SKM-1 treated with dmso at 0.1 percent for 144 hours (cell line): Measurements from ENCODE around the gene NPHP4.

Experiments used
- DNase-seq: peaks from one replicate; lab custom pipeline; 2025; ENCODE audit not compliant: unreplicated experiment; lab: John Stamatoyannopoulos, UW

Gene NPHP4

GRCh38 chr1:5951846-5952410, 40.3 kb downstream of the NPHP4 start:
- no peak for DNase-seq

GRCh38 chr1:5950994-5951785, 41.0 kb downstream of the NPHP4 start:
- no peak for DNase-seq

GRCh38 chr1:5950201-5950895, 41.9 kb downstream of the NPHP4 start:
- no peak for DNase-seq

- no peak for DNase-seq
Measured at GRCh38 chr1:5949761-5950100, 42.5 kb downstream of the NPHP4 start.

GRCh38 chr1:5949085-5949760, 43.0 kb downstream of the NPHP4 start:
- DNase-seq, result no peak

GRCh38 chr1:5948681-5949005, 43.6 kb downstream of the NPHP4 start:
- no peak for DNase-seq

- no peak for DNase-seq
Measured at GRCh38 chr1:5947978-5948680, 44.1 kb downstream of the NPHP4 start.

DNA sequence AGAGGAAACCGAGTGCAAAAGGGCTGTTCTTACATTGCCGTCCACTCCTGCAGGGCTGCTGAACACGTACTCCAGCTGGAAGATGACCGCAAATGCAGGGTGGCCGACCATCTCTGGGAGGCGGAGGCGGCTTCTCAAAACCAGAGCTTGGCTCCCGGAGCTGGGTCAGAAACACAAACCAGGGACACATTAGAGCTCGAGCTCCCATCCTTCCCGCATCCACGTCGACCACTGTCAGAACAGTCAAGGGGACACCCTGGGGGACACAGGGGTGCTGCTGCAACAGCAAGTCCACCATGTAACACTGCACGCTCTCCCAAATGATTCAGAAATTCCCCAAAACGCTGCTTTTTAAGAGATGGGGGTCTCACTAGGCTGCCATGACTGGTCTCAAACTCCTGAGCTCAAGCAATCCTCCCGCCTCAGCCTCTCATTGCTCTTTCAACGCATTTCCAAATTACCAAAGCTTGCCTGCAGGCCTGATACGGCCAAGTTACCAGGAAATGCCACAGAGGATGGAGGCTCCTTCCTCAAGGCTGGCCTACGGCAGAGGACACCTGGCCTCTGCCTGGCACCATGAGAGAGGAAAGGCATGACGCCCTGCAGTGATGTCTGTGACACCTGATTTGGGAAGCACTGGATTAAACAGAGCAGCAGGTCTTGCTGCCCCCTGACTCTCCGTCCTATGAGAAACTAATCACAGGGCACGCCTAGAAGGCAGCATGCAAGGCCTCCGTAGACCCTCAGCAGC, 45.0 kb downstream of the NPHP4 start:
- no peak for DNase-seq

- no peak for DNase-seq
Measured at GRCh38 chr1:5945445-5945844, 46.8 kb downstream of the NPHP4 start.

DNA sequence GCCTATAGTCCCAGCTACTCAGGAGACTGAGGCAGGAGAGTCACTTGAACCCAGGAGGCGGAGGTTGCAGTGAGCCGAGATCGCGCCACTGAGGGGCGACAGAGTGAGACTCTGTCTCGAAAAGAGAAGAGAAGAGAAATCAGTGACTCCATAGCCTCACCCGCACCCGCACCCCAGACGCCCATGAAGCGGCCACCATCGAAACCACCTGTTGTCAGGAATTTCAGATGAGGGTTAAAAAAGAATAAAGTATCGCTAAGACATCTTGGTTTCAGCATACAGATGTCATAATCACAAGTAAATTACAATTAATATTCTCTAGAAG, 47.4 kb downstream of the NPHP4 start:
- DNase-seq, result no peak

DNA sequence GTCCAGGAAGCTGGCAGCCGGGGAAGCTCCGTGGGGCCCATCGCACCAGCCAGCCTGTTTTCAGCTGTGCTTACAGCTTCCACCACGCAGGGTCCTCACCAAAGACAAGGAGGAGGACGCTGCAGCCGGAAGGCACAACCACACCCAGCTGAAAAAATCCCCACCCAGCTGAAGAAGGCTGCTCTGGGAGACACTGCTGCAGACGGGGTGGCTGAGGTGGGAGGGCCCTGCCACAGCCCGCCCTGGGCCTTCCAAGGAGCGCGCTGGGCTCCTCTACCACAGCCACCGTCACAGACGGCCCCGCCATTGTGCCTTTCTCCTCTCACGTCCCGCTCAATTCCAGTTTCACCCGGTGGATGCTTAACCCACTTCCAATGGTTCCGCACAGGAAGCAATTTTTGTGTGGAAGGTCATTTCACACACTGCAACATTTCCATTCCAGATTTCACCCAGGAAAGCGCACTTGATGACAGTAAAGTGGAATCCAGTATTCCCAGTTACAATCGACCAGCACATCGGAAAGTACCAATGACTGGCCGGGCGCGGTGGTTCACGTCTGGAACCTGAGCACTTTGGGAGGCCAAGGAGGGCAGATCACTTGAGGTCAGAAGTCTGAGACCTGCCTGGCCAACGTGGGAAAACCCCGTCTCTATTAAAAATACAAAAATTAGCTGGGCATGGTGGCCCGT, 47.9 kb downstream of the NPHP4 start:
- no peak for DNase-seq

- no peak for DNase-seq
Measured at GRCh38 chr1:5943343-5944124, 48.7 kb downstream of the NPHP4 start.

- DNase-seq, result no peak
Measured at GRCh38 chr1:5941671-5942070, 50.6 kb downstream of the NPHP4 start.

DNA sequence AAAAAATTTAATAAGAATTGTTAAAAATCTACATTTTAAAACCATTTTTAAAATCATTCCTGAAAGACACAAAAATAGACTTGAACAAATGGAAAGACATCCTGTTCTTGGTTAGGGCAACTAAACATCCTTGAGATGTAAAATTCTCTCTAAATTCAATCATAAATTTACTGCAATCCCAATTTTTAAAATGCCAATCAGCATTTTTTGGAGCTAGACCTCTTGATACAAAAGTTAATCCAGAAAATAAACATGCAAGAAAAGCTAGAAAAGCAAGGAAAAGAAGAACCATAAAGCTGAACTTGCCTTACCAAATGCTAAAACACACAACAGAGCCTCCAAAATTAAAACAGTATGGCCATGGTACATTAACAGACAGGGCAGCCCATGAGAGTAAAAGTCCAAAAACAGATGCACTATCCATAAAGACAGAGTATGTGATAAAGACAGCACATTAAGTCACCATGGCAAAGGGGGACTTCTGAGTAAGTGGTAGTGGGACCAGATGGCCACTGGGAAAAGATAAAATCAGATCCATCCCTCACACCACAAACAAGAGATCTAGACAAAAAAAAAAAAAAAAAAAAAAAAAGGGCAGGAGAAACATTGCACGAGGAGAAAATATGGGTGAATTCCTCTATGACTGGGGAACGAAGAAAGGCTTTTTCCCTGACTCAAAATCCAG, 51.4 kb downstream of the NPHP4 start:
- no peak for DNase-seq

DNA sequence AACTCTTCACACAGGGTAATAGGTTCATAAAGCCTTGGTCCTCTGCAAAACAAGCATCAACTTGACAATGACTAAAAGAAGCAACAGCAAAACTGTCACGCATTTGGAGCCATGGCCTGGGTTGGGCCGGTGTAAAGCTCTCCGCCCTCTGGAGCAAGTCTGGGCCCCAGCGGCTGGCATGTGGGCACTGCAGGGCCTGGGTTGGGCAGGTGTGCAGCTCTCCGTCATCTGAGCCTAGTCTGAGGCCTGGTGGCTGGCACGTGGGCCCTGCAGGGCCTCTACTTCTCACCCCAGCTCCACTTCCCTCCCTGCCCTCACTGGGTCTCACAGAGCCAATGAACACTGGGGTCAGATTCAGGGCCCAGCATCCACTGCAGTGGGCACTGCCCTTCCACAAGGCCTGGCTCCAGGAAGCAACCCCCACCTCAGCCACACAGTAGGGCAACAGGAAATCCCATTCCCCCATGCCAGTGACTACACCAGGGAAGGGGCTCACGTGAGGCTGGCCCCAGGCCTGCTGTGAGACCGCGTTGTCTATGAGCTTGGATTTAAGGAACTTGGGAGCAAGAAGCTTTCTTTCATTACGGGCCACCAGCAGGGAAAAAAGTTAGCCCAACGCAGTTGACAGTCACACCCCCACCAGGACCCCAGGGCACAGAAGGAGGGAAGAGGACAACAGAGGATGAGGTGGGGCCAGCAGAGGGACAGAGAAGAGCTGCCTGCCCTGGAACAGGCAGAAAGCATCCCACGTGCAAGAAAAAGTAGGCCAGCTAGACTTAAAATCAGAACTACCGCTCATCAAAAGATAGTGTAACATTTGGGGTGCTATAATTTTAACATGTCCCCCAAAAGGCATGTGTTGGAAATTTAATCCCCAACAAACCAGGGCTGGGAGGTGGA, 52.7 kb downstream of the NPHP4 start:
- peak; percentile 64 for DNase-seq

GRCh38 chr1:5938101-5938646, 54.1 kb downstream of the NPHP4 start:
- DNase-seq, result no peak

- DNase-seq, result no peak
Measured at GRCh38 chr1:5937373-5937857, 54.8 kb downstream of the NPHP4 start.
